Lower leg skin (tissue), 3 donors: ENCODE results near the gene CD59.

Experiments used
- CTCF ChIP-seq, 3 donors: fragments of 450-650 bp; IDR thresholded peaks; one replicate each; pipeline ENCODE4 v1.5.1; 2016; ENCODE audit warnings: antibody characterized with exemption in 3 of 3, mild to moderate bottlenecking in 3 of 3, moderate library complexity in 2 of 3
- POLR2A ChIP-seq, 2 donors: fragments of 450-650 bp; IDR thresholded peaks; one replicate each; pipeline ENCODE4 v1.6.1; 2016 to 2017; ENCODE audit warnings: antibody characterized with exemption in 2 of 2, mild to moderate bottlenecking in 1 of 2, moderate library complexity in 1 of 2

DNA sequence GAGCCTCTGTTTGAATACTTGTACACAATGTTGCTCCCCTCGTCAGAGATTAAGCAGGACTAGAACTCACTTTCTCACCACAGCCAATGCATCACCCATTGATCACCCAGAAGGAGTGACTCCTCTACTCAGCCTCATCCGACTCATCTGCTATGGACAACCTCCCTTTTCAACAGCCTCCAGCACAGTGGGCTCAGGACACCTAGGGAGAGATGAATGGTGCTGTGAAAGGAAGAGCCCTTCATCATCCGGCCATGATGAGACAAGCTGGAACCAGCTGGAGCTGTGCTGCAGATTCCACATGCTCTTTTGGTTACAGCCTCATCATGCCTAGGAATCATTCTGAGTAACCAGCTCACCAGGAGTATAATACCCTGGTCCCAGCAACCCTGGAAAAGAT lies 51.1 kb downstream of the CD59 start:
- TF ChIP-seq CTCF (IDR thresholded peaks at IDR 0.05) = no peak
- no peak for TF ChIP-seq POLR2A (IDR thresholded peaks at IDR 0.05)
